Retinal pigment epithelial cell (primary cell): ENCODE measurements around the gene SORBS1.

Experiments
- DNase-seq: peaks from one replicate; pipeline ENCODE4 v3.0.0-alpha.2; 2010; ENCODE audit warnings: low read depth
- H3K4me3 ChIP-seq: 2 replicates; pipeline ENCODE4 v1.5.1; 2011; ENCODE audit warnings: mild to moderate bottlenecking, low read length, control low read depth, moderate library complexity
- TF ChIP-seq, protein P1 (sequence below): conservative IDR thresholded peaks from 2 replicates; pipeline ENCODE4 v1.5.1; 2011; ENCODE audit warnings: low read depth, low read length, control low read depth, inconsistent platforms

SORBS1 gene

DNA sequence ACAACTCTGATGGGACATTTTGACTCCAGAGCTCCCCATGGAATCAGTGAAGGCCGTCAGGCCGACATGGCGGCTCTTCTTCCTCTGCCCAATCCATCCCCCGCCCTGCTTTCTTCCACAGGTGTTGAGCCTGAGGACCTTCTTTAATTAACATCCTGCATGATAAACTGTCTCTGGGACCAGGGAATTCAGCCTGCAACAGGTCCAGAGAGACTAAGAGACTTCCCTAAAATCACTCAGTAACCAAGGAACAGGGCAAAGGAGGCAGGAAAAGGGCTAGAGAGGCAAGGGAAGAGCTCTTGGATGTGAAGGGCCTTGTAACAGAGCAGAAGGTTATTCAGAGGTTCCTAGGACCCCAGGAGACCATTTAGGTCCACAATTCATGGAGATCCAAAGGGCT lies 264.4 kb downstream of the SORBS1 start:
- no peak overlapping the region for H3K4me3 ChIP-seq
- TF ChIP-seq, protein P1, sequence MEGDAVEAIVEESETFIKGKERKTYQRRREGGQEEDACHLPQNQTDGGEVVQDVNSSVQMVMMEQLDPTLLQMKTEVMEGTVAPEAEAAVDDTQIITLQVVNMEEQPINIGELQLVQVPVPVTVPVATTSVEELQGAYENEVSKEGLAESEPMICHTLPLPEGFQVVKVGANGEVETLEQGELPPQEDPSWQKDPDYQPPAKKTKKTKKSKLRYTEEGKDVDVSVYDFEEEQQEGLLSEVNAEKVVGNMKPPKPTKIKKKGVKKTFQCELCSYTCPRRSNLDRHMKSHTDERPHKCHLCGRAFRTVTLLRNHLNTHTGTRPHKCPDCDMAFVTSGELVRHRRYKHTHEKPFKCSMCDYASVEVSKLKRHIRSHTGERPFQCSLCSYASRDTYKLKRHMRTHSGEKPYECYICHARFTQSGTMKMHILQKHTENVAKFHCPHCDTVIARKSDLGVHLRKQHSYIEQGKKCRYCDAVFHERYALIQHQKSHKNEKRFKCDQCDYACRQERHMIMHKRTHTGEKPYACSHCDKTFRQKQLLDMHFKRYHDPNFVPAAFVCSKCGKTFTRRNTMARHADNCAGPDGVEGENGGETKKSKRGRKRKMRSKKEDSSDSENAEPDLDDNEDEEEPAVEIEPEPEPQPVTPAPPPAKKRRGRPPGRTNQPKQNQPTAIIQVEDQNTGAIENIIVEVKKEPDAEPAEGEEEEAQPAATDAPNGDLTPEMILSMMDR = no peak
- no peak for DNase-seq

DNA sequence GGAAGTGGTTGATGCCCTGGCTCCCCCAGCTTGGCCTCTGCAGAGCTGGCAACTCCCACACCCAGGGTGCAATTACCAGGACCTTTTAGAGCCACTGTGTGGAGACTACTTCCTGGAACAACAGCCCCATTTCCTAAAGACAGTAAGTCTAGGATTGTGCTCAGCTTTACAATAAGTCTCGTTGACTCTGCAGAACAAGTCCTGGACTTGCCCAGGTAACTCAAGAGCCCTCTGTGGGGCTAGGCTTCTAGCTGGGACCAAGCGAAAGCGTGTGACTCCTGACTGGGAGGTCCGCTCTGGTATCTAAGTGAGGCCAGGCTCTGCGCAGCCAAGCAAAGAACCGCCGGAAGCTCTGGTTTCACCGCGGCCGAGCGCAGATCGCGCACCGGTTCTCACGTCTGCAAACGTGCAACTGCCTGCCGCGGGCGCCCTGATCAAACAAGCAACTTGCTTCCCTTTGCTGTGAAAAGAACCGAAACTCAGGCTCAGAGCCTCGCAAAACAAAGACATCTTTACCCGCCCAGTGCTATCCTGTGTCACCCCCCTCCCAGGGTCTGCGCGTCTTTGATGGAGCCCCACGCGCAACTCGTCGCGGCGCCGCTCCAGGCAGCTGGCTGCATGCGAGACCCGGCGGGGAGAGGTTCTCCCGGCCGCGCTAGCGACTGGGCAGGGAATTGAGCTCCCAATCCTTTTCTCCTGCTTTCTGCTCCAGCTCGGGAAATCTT lies 266.0 kb downstream of the SORBS1 start:
- no peak for DNase-seq
- TF ChIP-seq, protein P1 = no peak
- peak overlapping the region; percentile 42 for H3K4me3 ChIP-seq

DNA sequence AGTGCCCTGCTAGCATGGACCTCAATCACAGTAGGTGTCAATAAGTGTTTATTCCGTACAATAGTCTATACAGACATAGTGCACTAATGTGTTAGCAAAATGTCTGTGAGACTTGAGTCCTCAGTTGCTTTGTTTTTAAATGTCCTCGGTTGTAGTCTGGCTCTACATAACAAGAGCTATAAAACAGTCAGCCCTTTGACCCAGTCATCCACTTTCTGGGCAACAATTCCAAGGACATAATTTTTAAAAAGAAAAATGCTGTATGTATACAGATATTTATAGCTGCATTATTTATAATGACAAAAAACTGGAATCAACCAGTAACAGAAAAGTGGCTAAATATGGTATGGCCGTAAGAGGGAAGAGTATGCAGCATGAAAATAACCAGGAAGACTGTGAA lies 267.5 kb downstream of the SORBS1 start:
- TF ChIP-seq, protein P1 = no peak
- DNase-seq = no peak
- no peak overlapping the region for H3K4me3 ChIP-seq

DNA sequence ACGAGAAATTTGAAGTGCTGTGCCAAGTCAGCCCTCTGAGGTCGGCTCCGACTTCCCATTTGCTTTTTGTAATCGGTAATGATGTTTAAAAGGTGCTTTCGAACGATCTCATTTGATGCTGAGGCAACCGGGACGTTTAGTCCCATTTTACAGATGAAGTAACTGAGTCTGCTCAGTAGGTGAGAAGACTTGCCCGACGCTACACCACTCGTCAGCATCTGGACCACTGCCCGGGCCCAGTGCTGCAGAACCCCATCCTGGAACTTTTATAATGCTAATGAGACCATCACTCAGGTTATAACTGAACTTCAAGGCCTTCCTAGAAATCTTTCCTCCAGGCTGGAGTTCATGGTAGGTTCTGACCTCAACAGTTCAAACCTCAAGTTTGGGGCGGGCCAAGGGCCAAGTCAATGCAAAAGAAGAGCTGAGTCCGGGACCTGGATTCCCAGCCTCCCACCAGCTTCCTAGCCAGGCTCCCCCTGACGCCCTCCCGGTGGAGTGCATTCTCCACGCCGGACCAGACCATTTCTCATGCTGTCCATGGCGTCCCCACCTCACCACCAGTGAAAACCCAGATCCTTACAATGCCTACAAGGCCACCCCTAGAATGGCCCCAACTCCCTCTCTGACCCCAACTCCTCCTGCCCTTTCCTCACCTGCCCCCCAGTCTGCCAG lies 269.7 kb downstream of the SORBS1 start:
- peak overlapping the region; percentile 39 for H3K4me3 ChIP-seq
- DNase-seq = no peak

DNA sequence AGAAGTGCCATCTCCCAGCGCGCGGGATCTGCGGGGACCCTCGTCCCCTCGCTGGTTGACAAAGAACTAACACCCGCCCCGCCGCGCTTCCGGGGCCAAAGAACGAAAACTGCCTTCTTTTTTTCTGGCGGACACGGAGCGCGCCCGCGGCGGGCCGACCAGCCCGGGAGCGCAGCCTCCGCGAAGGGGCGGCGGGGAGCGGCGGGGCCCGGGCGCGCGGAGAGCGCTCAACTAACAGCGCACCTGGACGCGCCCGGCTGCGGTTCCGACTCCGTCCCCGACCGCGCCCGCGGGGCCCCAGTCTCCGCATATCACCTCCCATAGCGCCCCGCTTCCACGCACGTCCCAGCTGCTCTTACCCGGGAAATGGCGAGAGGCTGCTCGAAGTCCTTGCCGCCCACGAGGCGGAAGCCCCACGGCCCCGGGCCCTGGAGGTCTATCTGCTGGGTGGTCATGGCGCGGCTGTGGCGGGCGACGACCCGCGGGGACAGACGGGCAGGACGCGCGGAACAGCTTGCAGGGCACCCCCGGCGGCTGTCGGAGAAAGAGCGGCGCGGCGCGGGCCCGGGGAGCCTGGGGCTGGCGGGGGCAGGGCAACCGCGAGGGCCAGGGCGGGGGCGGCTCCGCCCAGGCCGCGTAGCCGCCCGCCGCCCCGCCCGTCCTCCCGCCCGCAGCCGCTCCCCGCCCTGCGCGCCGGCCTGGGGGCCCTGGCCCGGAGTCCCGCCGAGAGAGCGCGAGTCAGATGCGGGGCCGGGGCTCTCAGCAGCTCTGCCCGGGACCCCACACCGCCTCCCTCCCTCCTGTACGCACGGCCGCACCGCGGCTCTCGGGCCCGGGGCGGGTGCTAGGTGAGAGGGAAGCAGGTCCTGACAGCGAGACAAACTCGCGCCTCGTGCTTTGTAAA lies 270.5 kb downstream of the SORBS1 start, which contains the start of gene PDLIM1:
TSS of gene PDLIM1 (minus strand) at position 543 of the 904 bp plus-strand sequence. CDS start at position 455, 88 bp downstream.
- peak within 1 kb of the TSS; percentile 69 for H3K4me3 ChIP-seq
- TF ChIP-seq, protein P1 = no peak
- DNase-seq = no peak

More for the DNA sequence above, 269.7 kb downstream of the SORBS1 start:
- TF ChIP-seq, protein P1 = no peak

DNA sequence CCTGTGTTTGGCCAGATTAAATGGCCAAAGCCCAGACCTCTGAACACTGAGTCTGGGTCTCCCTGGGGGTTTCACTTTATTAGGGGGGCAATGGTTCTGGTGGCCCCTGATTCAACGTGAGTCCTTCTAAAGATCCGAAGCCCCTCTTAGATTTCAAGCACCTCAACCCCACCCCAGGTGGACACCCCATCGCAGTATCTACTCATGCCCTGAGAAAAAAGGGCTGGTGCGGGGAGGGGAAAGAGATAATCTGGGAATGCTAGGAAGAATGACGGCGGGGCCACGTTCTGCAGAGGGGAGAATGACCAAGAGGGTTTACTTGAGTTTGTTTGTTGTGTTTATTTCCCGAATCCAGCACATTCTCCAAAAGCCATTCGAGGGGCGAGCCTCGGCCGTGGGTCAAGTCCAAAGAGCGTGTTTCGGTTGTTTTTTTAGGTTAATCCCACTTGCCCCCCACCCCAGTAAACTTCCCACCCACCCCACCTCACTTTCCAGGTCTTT lies 271.2 kb downstream of the SORBS1 start:
- TF ChIP-seq, protein P1 = no peak
- H3K4me3 ChIP-seq = peak overlapping the region; percentile 69
- no peak for DNase-seq
